ENCODE data around the gene MAGOHB. TPM values are rescaled to one million over a fixed set of nuclear protein-coding genes. Genes with fewer than 3 reads are reported as not detected.

Gene MAGOHB
- total and polyA plus RNA-seq, 10 of the 15 experiments (the other 5 are each of a cell fraction or from before 2014, with no cell fraction given) = 30.6 to 217 (median 55.2) TPM

DNA sequence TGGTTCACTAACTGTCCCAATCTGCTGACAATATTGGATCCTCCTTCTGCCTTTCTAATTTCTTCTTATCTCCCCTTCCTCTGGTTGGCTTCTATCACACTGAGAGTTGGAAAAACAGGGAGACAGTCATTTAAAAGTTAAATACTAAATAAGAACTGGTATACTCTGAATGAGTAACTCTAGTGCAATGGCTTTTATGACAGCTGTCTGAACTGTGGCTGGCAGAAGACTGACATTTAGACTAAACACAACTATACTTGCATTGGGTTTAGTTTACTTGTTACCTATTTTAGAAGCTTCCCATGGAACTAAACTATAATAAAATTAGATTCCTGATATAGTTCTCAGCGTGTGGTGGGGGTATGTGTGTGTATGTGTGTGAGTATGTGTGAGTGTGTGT is 7.9 kb upstream of the MAGOHB start:
- intact Hi-C loops (cut with micrococcal nuclease; ENCODE audit: unreplicated experiment) (no loop called here), in situ Hi-C loops (cut with MboI) (no loop called here)
- Histone ChIP-seq H3K27ac (ENCODE audit: control insufficient read depth, insufficient read depth) (no peak overlapping the region), H2AFZ (ENCODE audit: control insufficient read depth, low read depth, low read length) (no peak overlapping the region), H3K9me3 (replicated peaks; ENCODE audit: control insufficient read depth, insufficient read depth, low read length) (no peaks in the 10 kb centered on the region), H3K4me1 (ENCODE audit: control insufficient read depth, insufficient read depth, low read length) (no peaks in the 10 kb centered on the region), H3K27me3 (replicated peaks in 1 of 2; ENCODE audit: control insufficient read depth in 2 of 2, insufficient read depth in 2 of 2, low read length in 1 of 2) (no peaks in the 10 kb centered on the region), H3K4me2 (ENCODE audit: control insufficient read depth, insufficient read depth) (no peak overlapping the region), H3K36me3 (ENCODE audit: control insufficient read depth in 2 of 2, insufficient read depth in 2 of 2, low read length in 1 of 2) (no peaks in the 10 kb centered on the region), H3K4me3 (no peak overlapping the region), H3K9ac (ENCODE audit: control insufficient read depth, insufficient read depth, low read length) (no peak overlapping the region), H3K79me2 (ENCODE audit: control insufficient read depth, insufficient read depth, low read length) (no peaks in the 10 kb centered on the region), H4K20me1 (ENCODE audit: control insufficient read depth, insufficient read depth) (no peaks in the 10 kb centered on the region)
- ChIA-PET SMC1A (ENCODE audit: uncharacterized antibody, unreplicated experiment) (no interaction called here), RAD21 (ENCODE audit: unreplicated experiment) (no interaction called here), CTCF (no interaction called here), POLR2A (no interaction called here)
- DNase-seq (ENCODE audit: low read depth, low spot score) (no peak), ATAC-seq (no peak), FAIRE-seq (no peak)
- BruUV-seq (replicated peaks) = no TSS peak
- TF ChIP-seq PAX8 (IDR thresholded peaks at IDR 0.05) = no peak
- 35% methylated on average over 1 of the region's 1 CpG for WGBS (ENCODE audit: insufficient coverage, insufficient replicate concordance, low lambda C conversion rate, missing lambda C conversion rate)

DNA sequence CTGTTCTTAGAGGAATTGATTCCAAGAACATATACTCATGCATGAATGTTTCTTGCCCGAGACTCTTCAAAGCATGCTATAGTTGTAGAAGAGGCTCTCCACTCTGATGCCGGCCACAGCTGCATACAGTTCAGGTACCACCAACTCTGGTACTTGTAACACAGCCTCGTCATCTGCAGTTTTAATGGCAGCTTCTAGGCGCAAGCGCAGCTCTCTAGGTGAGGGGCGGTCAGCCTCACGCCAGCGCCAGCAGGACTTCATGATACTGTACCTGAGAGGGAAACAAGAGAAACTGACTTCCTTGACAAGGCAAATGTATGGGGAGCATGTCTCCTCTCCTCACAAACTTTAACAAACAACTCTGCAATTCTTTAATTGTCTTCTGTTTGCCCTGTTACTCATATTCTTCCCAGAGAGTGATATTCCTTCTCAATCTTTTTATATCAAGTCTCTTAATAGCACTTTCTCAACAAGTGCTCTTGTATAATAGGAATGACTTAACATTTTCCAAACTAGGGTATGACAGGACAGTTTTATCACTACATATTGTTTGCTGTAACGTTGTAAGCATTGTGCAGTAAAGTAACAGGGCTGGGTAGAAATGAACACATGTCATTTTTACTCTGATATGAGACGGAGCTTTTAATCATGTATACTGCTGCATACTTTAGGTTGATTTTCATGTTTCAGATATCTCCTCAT is 6.8 kb upstream of the MAGOHB start:
- Histone ChIP-seq H3K27ac (ENCODE audit: control insufficient read depth, insufficient read depth) (no peak overlapping the region), H3K4me1 (ENCODE audit: control insufficient read depth, insufficient read depth, low read length) (no peaks in the 10 kb centered on the region), H4K20me1 (ENCODE audit: control insufficient read depth, insufficient read depth) (no peaks in the 10 kb centered on the region), H3K9me3 (replicated peaks; ENCODE audit: control insufficient read depth, insufficient read depth, low read length) (no peaks in the 10 kb centered on the region; the same call in 2 of the 3 replicates), H2AFZ (ENCODE audit: control insufficient read depth, low read depth, low read length) (no peak overlapping the region), H3K79me2 (ENCODE audit: control insufficient read depth, insufficient read depth, low read length) (no peaks in the 10 kb centered on the region), H3K4me2 (ENCODE audit: control insufficient read depth, insufficient read depth) (no peak overlapping the region), H3K27me3 (replicated peaks in 1 of 2; ENCODE audit: control insufficient read depth in 2 of 2, insufficient read depth in 2 of 2, low read length in 1 of 2) (no peaks in the 10 kb centered on the region), H3K4me3 (no peak overlapping the region), H3K9ac (ENCODE audit: control insufficient read depth, insufficient read depth, low read length) (no peak overlapping the region), H3K36me3 (ENCODE audit: control insufficient read depth in 2 of 2, insufficient read depth in 2 of 2, low read length in 1 of 2) (no peaks in the 10 kb centered on the region)
- ChIA-PET CTCF (interaction anchor here (1.2 to 1.6 kb wide), 2 partner anchors 13 to 55 kb away, joined by 3 to 4 read pairs; no protein-coding TSS in a partner anchor), SMC1A (ENCODE audit: uncharacterized antibody, unreplicated experiment) (no interaction called here), POLR2A (no interaction called here), RAD21 (ENCODE audit: unreplicated experiment) (no interaction called here)
- no peak for FAIRE-seq
- 61% methylated on average over 10 of the region's 10 CpGs for WGBS (ENCODE audit: insufficient coverage, insufficient replicate concordance, low lambda C conversion rate, missing lambda C conversion rate)
- BruUV-seq (replicated peaks) = no TSS peak
- ATAC-seq = no peak
- DNase-seq (ENCODE audit: low read depth, low spot score) = no peak
- intact Hi-C loops (cut with micrococcal nuclease; ENCODE audit: unreplicated experiment) = no loop called here
- in situ Hi-C loops (cut with MboI) = no loop called here
- TF ChIP-seq, protein P1, sequence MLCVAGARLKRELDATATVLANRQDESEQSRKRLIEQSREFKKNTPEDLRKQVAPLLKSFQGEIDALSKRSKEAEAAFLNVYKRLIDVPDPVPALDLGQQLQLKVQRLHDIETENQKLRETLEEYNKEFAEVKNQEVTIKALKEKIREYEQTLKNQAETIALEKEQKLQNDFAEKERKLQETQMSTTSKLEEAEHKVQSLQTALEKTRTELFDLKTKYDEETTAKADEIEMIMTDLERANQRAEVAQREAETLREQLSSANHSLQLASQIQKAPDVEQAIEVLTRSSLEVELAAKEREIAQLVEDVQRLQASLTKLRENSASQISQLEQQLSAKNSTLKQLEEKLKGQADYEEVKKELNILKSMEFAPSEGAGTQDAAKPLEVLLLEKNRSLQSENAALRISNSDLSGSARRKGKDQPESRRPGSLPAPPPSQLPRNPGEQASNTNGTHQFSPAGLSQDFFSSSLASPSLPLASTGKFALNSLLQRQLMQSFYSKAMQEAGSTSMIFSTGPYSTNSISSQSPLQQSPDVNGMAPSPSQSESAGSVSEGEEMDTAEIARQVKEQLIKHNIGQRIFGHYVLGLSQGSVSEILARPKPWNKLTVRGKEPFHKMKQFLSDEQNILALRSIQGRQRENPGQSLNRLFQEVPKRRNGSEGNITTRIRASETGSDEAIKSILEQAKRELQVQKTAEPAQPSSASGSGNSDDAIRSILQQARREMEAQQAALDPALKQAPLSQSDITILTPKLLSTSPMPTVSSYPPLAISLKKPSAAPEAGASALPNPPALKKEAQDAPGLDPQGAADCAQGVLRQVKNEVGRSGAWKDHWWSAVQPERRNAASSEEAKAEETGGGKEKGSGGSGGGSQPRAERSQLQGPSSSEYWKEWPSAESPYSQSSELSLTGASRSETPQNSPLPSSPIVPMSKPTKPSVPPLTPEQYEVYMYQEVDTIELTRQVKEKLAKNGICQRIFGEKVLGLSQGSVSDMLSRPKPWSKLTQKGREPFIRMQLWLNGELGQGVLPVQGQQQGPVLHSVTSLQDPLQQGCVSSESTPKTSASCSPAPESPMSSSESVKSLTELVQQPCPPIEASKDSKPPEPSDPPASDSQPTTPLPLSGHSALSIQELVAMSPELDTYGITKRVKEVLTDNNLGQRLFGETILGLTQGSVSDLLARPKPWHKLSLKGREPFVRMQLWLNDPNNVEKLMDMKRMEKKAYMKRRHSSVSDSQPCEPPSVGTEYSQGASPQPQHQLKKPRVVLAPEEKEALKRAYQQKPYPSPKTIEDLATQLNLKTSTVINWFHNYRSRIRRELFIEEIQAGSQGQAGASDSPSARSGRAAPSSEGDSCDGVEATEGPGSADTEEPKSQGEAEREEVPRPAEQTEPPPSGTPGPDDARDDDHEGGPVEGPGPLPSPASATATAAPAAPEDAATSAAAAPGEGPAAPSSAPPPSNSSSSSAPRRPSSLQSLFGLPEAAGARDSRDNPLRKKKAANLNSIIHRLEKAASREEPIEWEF (IDR thresholded peaks at IDR 0.05; ENCODE audit: insufficient replicate concordance, low read depth, low read length) = no peak
- TF ChIP-seq ZBED1 (IDR thresholded peaks at IDR 0.05; ENCODE audit: borderline replicate concordance) (no peak), CEBPB (IDR thresholded peaks at IDR 0.05; ENCODE audit: borderline replicate concordance in 1 of 2, low read depth in 2 of 2, low read length in 2 of 2) (no peak), RUNX3 (IDR thresholded peaks at IDR 0.05; ENCODE audit: low read length) (no peak), SUPT20H (IDR thresholded peaks at IDR 0.05; ENCODE audit: borderline replicate concordance, control insufficient read depth, low read depth, low read length) (no peak), NFXL1 (IDR thresholded peaks at IDR 0.05; ENCODE audit: borderline replicate concordance) (no peak), RFX5 (IDR thresholded peaks at IDR 0.05; ENCODE audit: low read depth, low read length) (no peak), MTA3 (IDR thresholded peaks at IDR 0.05; ENCODE audit: borderline replicate concordance, low read length) (no peak), RELA (IDR thresholded peaks at IDR 0.05; ENCODE audit: borderline replicate concordance, partially characterized antibody) (no peak), JUND (IDR thresholded peaks at IDR 0.05; ENCODE audit: low read depth, low read length) (no peak), RB1 (IDR thresholded peaks at IDR 0.05; ENCODE audit: borderline replicate concordance) (no peak)

All from GM12878 (cell line).